A549 (cell line): ENCODE results near the gene SDC3. TPM values are rescaled to one million over a fixed set of nuclear protein-coding genes. Genes with fewer than 3 reads are reported as not detected.

Source experiments
- ATAC-seq, 2 experiments: fragments of 200-7000 bp in 1 of 2; fragments of >200 bp in 1 of 2; cut with Nextera tagmentation in 1 of 2; cut with Tn5 transposase in 1 of 2; 3 replicates each; pipeline versions ENCODE4 v1.8.0 to v1.9.1; 2018 to 2020; ENCODE audit warnings: mild to moderate bottlenecking in 1 of 2, moderate library complexity in 1 of 2
- CTCF ChIA-PET: fragments of 300-600 bp; sonication (Branson Sonifier 250); formaldehyde crosslinking; extraction: SDS; loops from one replicate; lab custom pipeline; 2021; ENCODE audit warnings: antibody characterized with exemption, inconsistent platforms; lab: Yijun Ruan, JAX
- POLR2A ChIA-PET: fragments of 350-600 bp; formaldehyde crosslinking; extraction: SDS; loops from one replicate; lab custom pipeline; 2021; ENCODE audit warnings: antibody characterized with exemption, inconsistent platforms; lab: Yijun Ruan, JAX
- DNase-seq, 2 experiments: peaks; one replicate each; pipeline versions ENCODE4 v3.0.0 to v3.0.0-alpha.2; 2011 to 2016; ENCODE audit warnings: low read depth in 1 of 2, low spot score in 1 of 2
- FAIRE-seq: peaks from 2 replicates; lab custom pipeline; 2011; peaks lifted over from hg19 to GRCh38; lab: Jason Lieb, UNC
- H3K27ac ChIP-seq, 2 experiments: fragments of >200 bp; sonication (Bioruptor Twin); formaldehyde crosslinking; 3 replicates each; pipeline ENCODE4 v1.5.1; 2016 to 2017
- H3K4me1 ChIP-seq: fragments of >200 bp; sonication (Bioruptor Twin); formaldehyde crosslinking; 3 replicates; pipeline ENCODE4 v1.6.1; 2016
- H3K4me2 ChIP-seq: fragments of >200 bp; sonication (Bioruptor Twin); formaldehyde crosslinking; 3 replicates; pipeline ENCODE4 v1.6.1; 2016
- H3K4me3 ChIP-seq: fragments of >200 bp; sonication (Bioruptor Twin); formaldehyde crosslinking; 3 replicates; pipeline ENCODE4 v1.5.1; 2016
- H3K9me3 ChIP-seq: fragments of >200 bp; sonication (Bioruptor Twin); formaldehyde crosslinking; 3 replicates; pipeline ENCODE4 v1.6.1; 2016
- ATOH8 ChIP-seq: fragments of 250-450 bp; sonication (Bioruptor Pico); IDR thresholded peaks from 2 replicates; pipeline ENCODE4 v1.5.0; 2020; ENCODE audit warnings: low read depth, mild to moderate bottlenecking, moderate library complexity
- CBX8 ChIP-seq: fragments of 200-600 bp; sonication (generic); IDR thresholded peaks from 2 replicates; pipeline ENCODE4 v1.6.1; 2016
- CHD2 ChIP-seq: fragments of 150-350 bp; IDR thresholded peaks from 2 replicates; pipeline ENCODE4 v1.6.1; 2014; ENCODE audit warnings: low read length; ENCODE audit not compliant: partially characterized antibody
- ELK1 ChIP-seq: fragments of 150-350 bp; IDR thresholded peaks from 2 replicates; pipeline ENCODE4 v1.6.1; 2014; ENCODE audit warnings: low read depth, mild to moderate bottlenecking, low read length
- HOXB5 ChIP-seq: fragments of 250-450 bp; sonication (Bioruptor Pico); IDR thresholded peaks from 2 replicates; pipeline ENCODE4 v1.5.0; 2020; ENCODE audit warnings: mild to moderate bottlenecking, moderate library complexity
- MAZ ChIP-seq: fragments of 150-350 bp; IDR thresholded peaks from 2 replicates; pipeline ENCODE4 v1.6.1; 2014; ENCODE audit warnings: antibody characterized with exemption, low read depth, low read length, borderline replicate concordance
- MYC ChIP-seq: IDR thresholded peaks from 2 replicates; pipeline ENCODE4 v1.6.1; 2012; ENCODE audit warnings: mild to moderate bottlenecking, inconsistent platforms, low read length, improper control_type of control experiment, borderline replicate concordance
- RARB ChIP-seq: fragments of 250-450 bp; sonication (Bioruptor Pico); IDR thresholded peaks from 2 replicates; pipeline ENCODE4 v1.8.0; 2021; ENCODE audit warnings: mild to moderate bottlenecking, moderate library complexity
- REST ChIP-seq: fragments of 200-600 bp; sonication (generic); IDR thresholded peaks from 2 replicates; pipeline ENCODE4 v1.6.1; 2016; ENCODE audit warnings: antibody characterized with exemption, mild to moderate bottlenecking, moderate library complexity
- SREBF2 ChIP-seq: fragments of 450-650 bp; IDR thresholded peaks from 2 replicates; pipeline ENCODE4 v1.6.1; 2014; ENCODE audit warnings: mild to moderate bottlenecking, moderate library complexity
- USF2 ChIP-seq: fragments of 450-650 bp; IDR thresholded peaks from 2 replicates; pipeline ENCODE4 v1.6.1; 2014; ENCODE audit warnings: antibody characterized with exemption
- ZC3H11A ChIP-seq: fragments of 450-650 bp; IDR thresholded peaks from 2 replicates; pipeline ENCODE4 v1.6.1; 2014; ENCODE audit warnings: antibody characterized with exemption, mild to moderate bottlenecking
- WGBS: methylation state at CpG from one replicate; pipeline ENCODE4 v1.1.6; 2017; ENCODE audit errors: missing lambda C conversion rate; 5-methylcytosine and 5-hydroxymethylcytosine counted together
- polyA plus RNA-seq, 4 experiments: library from polyadenylated mRNA; depleted of rRNA in 3 of 4; stranded (reverse); fragments of >200 nt; fragmentation: RNase III in 1 of 4; extraction: RNeasy Plus Mini Kit Qiagen cat#74134 plus additional on column Dnase treatment in 1 of 4; gene quantifications; 2 replicates in 3 of 4; 3 replicates in 1 of 4; pipeline ENCODE4 v1.2.3, GENCODE V29; 2011 to 2017

The SDC3 gene
- polyA plus RNA-seq, 2 of the 4 experiments (the other 2 are of a cell fraction): 2.0 to 8.9 TPM

- H3K4me2 ChIP-seq: no peak overlapping the region
- DNase-seq (no peak), ATAC-seq (no peak)
- WGBS: 71% methylated on average over 3 of the region's 3 CpGs
- no peak overlapping the region for H3K27ac ChIP-seq
- peaks cover 19% of the 10 kb centered on the region; the same call in 1 of the 3 replicates for H3K4me1 ChIP-seq
- POLR2A ChIA-PET: no interaction called here
- no peaks in the 10 kb centered on the region for H3K9me3 ChIP-seq
- TF ChIP-seq CBX8 (no peak), MAZ (no peak), REST (no peak), MYC (no peak), ELK1 (no peak), USF2 (no peak), HOXB5 (no peak), ZC3H11A (no peak)
- TF ChIP-seq, all 56 proteins: peak for 0
- no peak for FAIRE-seq
- H3K4me3 ChIP-seq: no peak overlapping the region
- CTCF ChIA-PET: interaction anchor here (1.2 to 2.2 kb wide), 2 partner anchors 12 to 87 kb away, joined by 3 to 6 read pairs; no protein-coding TSS in a partner anchor
Observed at GRCh38 chr1:30888975-30889374, 19.6 kb downstream of the SDC3 start.

GRCh38 chr1:30888391-30888790, 20.2 kb downstream of the SDC3 start:
- no peak for TF ChIP-seq CHD2
- H3K9me3 ChIP-seq: no peaks in the 10 kb centered on the region
- ATAC-seq: peak; percentile 44 to 68; a peak in 4 of 6 replicates
- FAIRE-seq: no peak
- no peak overlapping the region for H3K4me2 ChIP-seq
- 47% methylated on average over 7 of the region's 8 CpGs for WGBS
- no peak for DNase-seq
- H3K27ac ChIP-seq: peak overlapping the region in 1 of 2 experiments; percentile 47; a peak in 1 of 6 replicates
- H3K4me1 ChIP-seq: peaks cover 19% of the 10 kb centered on the region; the same call in 1 of the 3 replicates
- POLR2A ChIA-PET: no interaction called here
- CTCF ChIA-PET: interaction anchor here (2.2 kb wide), 1 partner anchor 87 kb away, joined by 6 read pairs; no protein-coding TSS in a partner anchor
- H3K4me3 ChIP-seq: no peak overlapping the region

- H3K4me1 ChIP-seq: peaks cover 17% of the 10 kb centered on the region; the same call in 1 of the 3 replicates
- ChIA-PET POLR2A (no interaction called here), CTCF (interaction anchor here (2.2 to 2.3 kb wide), 2 partner anchors 86 kb away, joined by 6 to 9 read pairs; no protein-coding TSS in a partner anchor)
- no peak overlapping the region for H3K4me2 ChIP-seq
- 77% methylated on average over 10 of the region's 10 CpGs for WGBS
- ATAC-seq (peak in 1 of 2 experiments; percentile 44; a peak in 3 of 6 replicates), FAIRE-seq (no peak), DNase-seq (no peak)
- H3K27ac ChIP-seq: peak overlapping the region in 1 of 2 experiments; percentile 47; a peak in 2 of 6 replicates
- H3K4me3 ChIP-seq: no peak overlapping the region
- no peak for TF ChIP-seq SREBF2
- no peak for TF ChIP-seq ATOH8 (CRISPR knock-in tag)
- no peak for TF ChIP-seq REST
- no peak for TF ChIP-seq RARB
- no peaks in the 10 kb centered on the region for H3K9me3 ChIP-seq
Observed at GRCh38 chr1:30887485-30888315, 20.9 kb downstream of the SDC3 start.
